Upper lobe of left lung (tissue), 4 donors: ENCODE data around the gene TMEM116.

Source experiments
- EP300 ChIP-seq, 4 donors: sonication (generic); formaldehyde crosslinking; IDR thresholded peaks; one replicate each; pipeline ENCODE4 v1.5.1; 2017; ENCODE audit warnings: antibody characterized with exemption in 4 of 4, control low read depth in 2 of 4
- POLR2A ChIP-seq, 4 donors: fragments of 450-650 bp; IDR thresholded peaks; one replicate each; pipeline ENCODE4 v1.5.1; 2016 to 2017; ENCODE audit warnings: antibody characterized with exemption in 4 of 4, mild to moderate bottlenecking in 2 of 4
- POLR2AphosphoS5 ChIP-seq, 2 donors: sonication (generic); formaldehyde crosslinking; IDR thresholded peaks; one replicate each; pipeline ENCODE4 v1.5.1; 2017; ENCODE audit warnings: antibody characterized with exemption in 2 of 2
- TF ChIP-seq, protein P1 (sequence below), 6 experiments: fragments of 450-650 bp in 4 of 6; fragments of 200-600 bp in 2 of 6; sonication (generic) in 2 of 6; IDR thresholded peaks; one replicate each; pipeline ENCODE4 v1.5.1; 2016 to 2019; ENCODE audit warnings: antibody characterized with exemption in 6 of 6

DNA sequence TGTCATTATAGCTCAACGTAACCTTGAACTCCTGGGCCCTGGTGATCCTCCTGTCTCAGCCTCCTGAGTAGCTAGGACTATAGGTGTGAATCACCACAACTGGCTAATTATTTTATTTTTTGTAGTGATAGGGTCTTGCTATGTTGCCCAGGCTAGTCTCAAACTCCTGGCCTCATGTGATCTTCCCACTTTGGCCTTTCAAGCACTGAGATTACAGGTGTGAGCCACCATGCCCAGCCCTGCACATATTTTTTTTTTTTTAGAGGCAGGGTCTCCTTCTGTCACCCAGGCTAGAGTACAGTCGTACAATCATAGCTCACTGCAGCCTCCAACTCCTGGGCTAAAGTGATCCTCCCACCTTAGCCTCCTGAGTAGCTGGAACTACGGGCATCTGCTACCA is 8.9 kb downstream of the TMEM116 start:
- TF ChIP-seq POLR2A (IDR thresholded peaks at IDR 0.05) (no peak), POLR2AphosphoS5 (IDR thresholded peaks at IDR 0.05) (no peak), EP300 (IDR thresholded peaks at IDR 0.05) (no peak)
- TF ChIP-seq, protein P1, sequence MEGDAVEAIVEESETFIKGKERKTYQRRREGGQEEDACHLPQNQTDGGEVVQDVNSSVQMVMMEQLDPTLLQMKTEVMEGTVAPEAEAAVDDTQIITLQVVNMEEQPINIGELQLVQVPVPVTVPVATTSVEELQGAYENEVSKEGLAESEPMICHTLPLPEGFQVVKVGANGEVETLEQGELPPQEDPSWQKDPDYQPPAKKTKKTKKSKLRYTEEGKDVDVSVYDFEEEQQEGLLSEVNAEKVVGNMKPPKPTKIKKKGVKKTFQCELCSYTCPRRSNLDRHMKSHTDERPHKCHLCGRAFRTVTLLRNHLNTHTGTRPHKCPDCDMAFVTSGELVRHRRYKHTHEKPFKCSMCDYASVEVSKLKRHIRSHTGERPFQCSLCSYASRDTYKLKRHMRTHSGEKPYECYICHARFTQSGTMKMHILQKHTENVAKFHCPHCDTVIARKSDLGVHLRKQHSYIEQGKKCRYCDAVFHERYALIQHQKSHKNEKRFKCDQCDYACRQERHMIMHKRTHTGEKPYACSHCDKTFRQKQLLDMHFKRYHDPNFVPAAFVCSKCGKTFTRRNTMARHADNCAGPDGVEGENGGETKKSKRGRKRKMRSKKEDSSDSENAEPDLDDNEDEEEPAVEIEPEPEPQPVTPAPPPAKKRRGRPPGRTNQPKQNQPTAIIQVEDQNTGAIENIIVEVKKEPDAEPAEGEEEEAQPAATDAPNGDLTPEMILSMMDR (IDR thresholded peaks at IDR 0.05): no peak
